Esophagus squamous epithelium (tissue), 4 donors: ENCODE data around the gene GLS2.

Source experiments
- POLR2A ChIP-seq, 4 donors: fragments of 450-650 bp; IDR thresholded peaks; one replicate each; pipeline ENCODE4 v1.6.1; 2017; ENCODE audit warnings: antibody characterized with exemption in 4 of 4, mild to moderate bottlenecking in 4 of 4, moderate library complexity in 3 of 4
- TF ChIP-seq, protein P1 (sequence below), 6 experiments: fragments of 450-650 bp in 4 of 6; fragments of 200-600 bp in 2 of 6; sonication (generic) in 2 of 6; IDR thresholded peaks; one replicate each; pipeline ENCODE4 v1.5.1; 2016 to 2019; ENCODE audit warnings: antibody characterized with exemption in 6 of 6, mild to moderate bottlenecking in 4 of 6, moderate library complexity in 4 of 6

DNA sequence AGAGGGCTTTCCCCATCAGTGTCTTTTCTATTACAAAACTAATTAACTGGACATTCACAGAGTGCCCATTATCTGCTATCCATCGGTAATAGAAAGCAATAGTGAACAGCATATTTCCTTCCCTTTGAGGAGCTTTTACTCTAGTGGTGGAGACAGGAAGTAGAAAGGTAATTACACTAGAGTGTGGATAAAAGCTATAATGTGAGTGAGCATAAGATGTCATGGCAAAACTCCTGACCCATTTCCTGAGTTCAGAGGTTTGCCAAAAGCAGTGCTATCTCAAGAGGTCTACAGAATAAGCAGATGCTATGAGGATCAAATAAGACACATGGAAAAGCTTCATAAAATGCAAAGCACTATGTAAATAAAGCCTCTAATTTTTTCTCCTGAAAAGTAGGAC is 62.8 kb downstream of the GLS2 start:
- TF ChIP-seq, protein P1, sequence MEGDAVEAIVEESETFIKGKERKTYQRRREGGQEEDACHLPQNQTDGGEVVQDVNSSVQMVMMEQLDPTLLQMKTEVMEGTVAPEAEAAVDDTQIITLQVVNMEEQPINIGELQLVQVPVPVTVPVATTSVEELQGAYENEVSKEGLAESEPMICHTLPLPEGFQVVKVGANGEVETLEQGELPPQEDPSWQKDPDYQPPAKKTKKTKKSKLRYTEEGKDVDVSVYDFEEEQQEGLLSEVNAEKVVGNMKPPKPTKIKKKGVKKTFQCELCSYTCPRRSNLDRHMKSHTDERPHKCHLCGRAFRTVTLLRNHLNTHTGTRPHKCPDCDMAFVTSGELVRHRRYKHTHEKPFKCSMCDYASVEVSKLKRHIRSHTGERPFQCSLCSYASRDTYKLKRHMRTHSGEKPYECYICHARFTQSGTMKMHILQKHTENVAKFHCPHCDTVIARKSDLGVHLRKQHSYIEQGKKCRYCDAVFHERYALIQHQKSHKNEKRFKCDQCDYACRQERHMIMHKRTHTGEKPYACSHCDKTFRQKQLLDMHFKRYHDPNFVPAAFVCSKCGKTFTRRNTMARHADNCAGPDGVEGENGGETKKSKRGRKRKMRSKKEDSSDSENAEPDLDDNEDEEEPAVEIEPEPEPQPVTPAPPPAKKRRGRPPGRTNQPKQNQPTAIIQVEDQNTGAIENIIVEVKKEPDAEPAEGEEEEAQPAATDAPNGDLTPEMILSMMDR (IDR thresholded peaks at IDR 0.05): no peak
- no peak for TF ChIP-seq POLR2A (IDR thresholded peaks at IDR 0.05)
